Fibroblast of mammary gland (primary cell): ENCODE measurements around the gene TMTC2.

Experiments used
- DNase-seq: peaks from one replicate; pipeline ENCODE4 v3.0.0-alpha.2; 2010; ENCODE audit warnings: low read depth
- H3K4me3 ChIP-seq: 2 replicates; pipeline ENCODE4 v1.5.1; 2011; ENCODE audit warnings: low read depth, mild to moderate bottlenecking, low read length, moderate library complexity; ENCODE audit not compliant: control insufficient read depth
- CTCF ChIP-seq: conservative IDR thresholded peaks from 2 replicates; pipeline ENCODE4 v1.5.1; 2011; ENCODE audit warnings: low read depth, low read length, inconsistent platforms; ENCODE audit not compliant: control insufficient read depth, insufficient read depth

The TMTC2 gene

GRCh38 chr12:82994117-82994516, 307.4 kb downstream of the TMTC2 start:
- H3K4me3 ChIP-seq: no peak overlapping the region
- DNase-seq: no peak
- no peak for TF ChIP-seq CTCF

GRCh38 chr12:82996168-82996812, 309.6 kb downstream of the TMTC2 start:
- no peak for TF ChIP-seq CTCF
- no peak for DNase-seq
- no peak overlapping the region for H3K4me3 ChIP-seq

GRCh38 chr12:82998509-82998908, 311.8 kb downstream of the TMTC2 start:
- no peak overlapping the region for H3K4me3 ChIP-seq
- no peak for TF ChIP-seq CTCF
- no peak for DNase-seq

DNA sequence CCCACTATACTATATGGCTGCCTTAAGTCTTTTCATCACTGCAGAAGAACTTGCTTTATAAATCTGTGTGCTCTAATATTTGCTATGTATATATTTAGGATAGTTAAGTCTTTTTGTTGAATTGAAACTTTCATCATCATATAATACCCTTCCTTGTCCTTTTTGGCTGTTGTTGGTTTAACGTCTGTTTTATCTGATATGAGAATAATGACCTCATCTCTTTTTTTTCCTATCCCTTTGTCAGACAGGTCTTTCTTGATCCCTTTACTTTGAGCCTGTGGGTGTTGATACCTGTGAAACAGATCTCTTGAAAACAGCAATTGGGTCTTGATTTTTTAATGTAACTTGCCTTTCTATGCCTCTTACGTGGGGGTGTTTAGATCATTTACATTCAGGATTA, 316.3 kb downstream of the TMTC2 start:
- no peak for DNase-seq
- no peak for TF ChIP-seq CTCF
- H3K4me3 ChIP-seq: no peak overlapping the region

DNA sequence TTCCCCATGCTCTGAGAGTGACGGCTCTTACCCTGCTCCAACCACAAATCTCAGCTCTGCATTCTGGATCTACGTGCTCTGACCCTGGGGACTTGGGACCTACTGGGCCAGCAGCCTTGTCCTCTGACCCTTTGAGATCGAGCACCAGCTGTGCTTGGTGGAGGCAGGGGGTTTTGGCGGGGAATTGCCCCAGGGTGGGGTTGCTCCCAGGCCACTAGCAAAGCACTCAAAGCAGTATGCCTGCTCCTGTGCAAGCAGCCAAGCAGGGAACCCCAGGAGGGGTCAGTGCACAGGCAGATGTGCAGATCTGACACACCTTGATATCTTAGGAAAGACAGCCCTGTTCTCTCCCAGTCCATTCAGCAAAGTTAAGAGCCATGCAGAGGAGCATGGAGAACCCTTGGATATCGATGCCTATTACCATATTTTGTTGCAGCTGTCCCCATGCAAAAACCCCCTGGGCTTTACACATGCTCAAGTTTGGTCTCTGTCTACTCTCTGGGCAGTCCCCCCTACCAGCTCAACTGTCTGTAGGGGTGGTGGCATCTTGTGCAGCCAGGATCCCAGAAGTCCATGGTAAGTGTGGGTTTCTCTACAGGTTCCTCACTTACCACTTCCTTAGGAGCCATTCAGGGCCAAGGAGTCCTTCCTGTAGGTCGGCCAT, 319.0 kb downstream of the TMTC2 start:
- H3K4me3 ChIP-seq: no peak overlapping the region
- no peak for DNase-seq
- TF ChIP-seq CTCF: no peak

DNA sequence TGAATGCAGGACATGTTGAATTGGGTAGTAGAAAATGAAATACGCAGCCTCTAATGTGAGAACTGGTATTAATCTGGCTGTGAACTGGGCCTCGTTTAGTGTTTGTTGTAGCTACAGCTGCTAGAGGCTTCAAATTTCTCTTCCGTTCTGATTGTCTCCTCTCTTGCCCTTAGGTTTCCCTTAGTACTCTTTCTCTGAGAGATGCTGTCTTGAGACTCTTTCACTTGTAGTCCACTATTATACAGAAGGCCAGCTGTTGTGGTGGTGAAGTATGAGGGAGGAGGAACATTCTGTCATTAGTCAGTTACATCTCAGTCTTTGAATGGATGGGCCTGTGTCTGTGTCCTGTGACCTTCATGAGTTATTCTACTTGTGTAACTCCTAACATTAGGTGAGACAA, 322.0 kb downstream of the TMTC2 start:
- DNase-seq: no peak
- no peak overlapping the region for H3K4me3 ChIP-seq
- TF ChIP-seq CTCF: no peak
